ENCODE measurements around the gene NUDC.
A peak's percentile ranks its signal among the peaks of the same experiment; 100 is the strongest.
"Not testable (repeated sequence)": the region's sequence is repeated elsewhere in the genome, so short reads cannot be mapped to it uniquely, and the experiment has no call there.

NUDC gene

GRCh38 chr1:26921540-26922430 is at the start of gene NUDC:
Gene NUDC, plus strand, starts transcription at chr1:26921743. Its CDS starts 106 bp downstream, at chr1:26921849.
- peak; percentile 99 for DNase-seq

- DNase-seq: not testable (repeated sequence)
Measured at GRCh38 chr1:26873097-26873496, 48.4 kb upstream of the NUDC start.

- DNase-seq: no peak
Measured at GRCh38 chr1:26874896-26875295, 46.6 kb upstream of the NUDC start.

- DNase-seq: no peak
Measured at GRCh38 chr1:26877326-26877725, 44.2 kb upstream of the NUDC start.

- no peak for DNase-seq
Measured at GRCh38 chr1:26879793-26880192, 41.8 kb upstream of the NUDC start.

GRCh38 chr1:26881611-26882010 is 39.9 kb upstream of the NUDC start:
- DNase-seq: not testable (repeated sequence)

GRCh38 chr1:26882696-26883463 is 38.7 kb upstream of the NUDC start:
- no peak for DNase-seq

GRCh38 chr1:26887125-26887524 is 34.4 kb upstream of the NUDC start:
- no peak for DNase-seq

- DNase-seq: no peak
Measured at GRCh38 chr1:26888231-26888630, 33.3 kb upstream of the NUDC start.

- peak; percentile 83 for DNase-seq
Measured at GRCh38 chr1:26889551-26890466, 31.7 kb upstream of the NUDC start, which contains the start of gene GPN2. Gene GPN2, minus strand, starts transcription at chr1:26890283. Its CDS starts 187 bp downstream, at chr1:26890096.

GRCh38 chr1:26890467-26890796 is 31.1 kb upstream of the NUDC start:
- no peak for DNase-seq

GRCh38 chr1:26894263-26894662 is 27.3 kb upstream of the NUDC start:
- no peak for DNase-seq

- no peak for DNase-seq
Measured at GRCh38 chr1:26897351-26897750, 24.2 kb upstream of the NUDC start.

GRCh38 chr1:26900001-26900814 is 21.3 kb upstream of the NUDC start, which contains the start of gene GPATCH3:
Gene GPATCH3, minus strand, starts transcription at chr1:26900467. Its CDS starts 25 bp downstream, at chr1:26900442.
- peak; percentile 89 for DNase-seq

GRCh38 chr1:26900815-26901511 is 20.6 kb upstream of the NUDC start:
- DNase-seq: no peak

GRCh38 chr1:26907071-26907917 is 14.2 kb upstream of the NUDC start:
- no peak for DNase-seq

GRCh38 chr1:26909951-26910342 is 11.6 kb upstream of the NUDC start:
- no peak for DNase-seq

GRCh38 chr1:26910343-26911160 is 11.0 kb upstream of the NUDC start:
- no peak for DNase-seq
